ENCODE measurements around the gene RBFOX2.
A peak's percentile ranks its signal among the peaks of the same experiment; 100 is the strongest.
"Not testable (repeated sequence)": the region's sequence is repeated elsewhere in the genome, so short reads cannot be mapped to it uniquely, and the experiment has no call there.

The RBFOX2 gene

GRCh38 chr22:36028646-36029405 lies at the start of gene RBFOX2:
Gene RBFOX2 (minus strand): TSS chr22:36028824. CDS start chr22:36028425, 399 bp downstream.
- DNase-seq (ENCODE audit: low read depth): peak; percentile 55

GRCh38 chr22:36077271-36077670 lies 48.6 kb upstream of the RBFOX2 start:
- no peak for DNase-seq (ENCODE audit: low read depth)

- DNase-seq (ENCODE audit: low read depth): no peak
Observed at GRCh38 chr22:36075724-36076123, 47.1 kb upstream of the RBFOX2 start.

GRCh38 chr22:36075230-36075629 lies 46.6 kb upstream of the RBFOX2 start:
- no peak for DNase-seq (ENCODE audit: low read depth)

- no peak for DNase-seq (ENCODE audit: low read depth)
Observed at GRCh38 chr22:36073476-36073875, 44.9 kb upstream of the RBFOX2 start.

GRCh38 chr22:36070645-36071044 lies 42.0 kb upstream of the RBFOX2 start:
- not testable (repeated sequence) for DNase-seq (ENCODE audit: low read depth)

- no peak for DNase-seq (ENCODE audit: low read depth)
Observed at GRCh38 chr22:36069368-36069767, 40.7 kb upstream of the RBFOX2 start.

- no peak for DNase-seq (ENCODE audit: low read depth)
Observed at GRCh38 chr22:36068776-36069344, 40.2 kb upstream of the RBFOX2 start.

- no peak for DNase-seq (ENCODE audit: low read depth)
Observed at GRCh38 chr22:36067235-36067558, 38.6 kb upstream of the RBFOX2 start.

- DNase-seq (ENCODE audit: low read depth): peak; percentile 44
Observed at GRCh38 chr22:36065775-36066544, 37.3 kb upstream of the RBFOX2 start.

- no peak for DNase-seq (ENCODE audit: low read depth)
Observed at GRCh38 chr22:36065462-36065774, 36.8 kb upstream of the RBFOX2 start.

- no peak for DNase-seq (ENCODE audit: low read depth)
Observed at GRCh38 chr22:36064358-36064757, 35.7 kb upstream of the RBFOX2 start.

- no peak for DNase-seq (ENCODE audit: low read depth)
Observed at GRCh38 chr22:36056980-36057379, 28.4 kb upstream of the RBFOX2 start.

GRCh38 chr22:36055376-36056295 lies 27.0 kb upstream of the RBFOX2 start:
- no peak for DNase-seq (ENCODE audit: low read depth)

GRCh38 chr22:36054446-36054845 lies 25.8 kb upstream of the RBFOX2 start:
- DNase-seq (ENCODE audit: low read depth): not testable (repeated sequence)

GRCh38 chr22:36053242-36054147 lies 24.9 kb upstream of the RBFOX2 start:
- DNase-seq (ENCODE audit: low read depth): no peak

GRCh38 chr22:36052505-36052941 lies 23.9 kb upstream of the RBFOX2 start:
- DNase-seq (ENCODE audit: low read depth): no peak

GRCh38 chr22:36049678-36049997 lies 21.0 kb upstream of the RBFOX2 start:
- DNase-seq (ENCODE audit: low read depth): no peak

- DNase-seq (ENCODE audit: low read depth): no peak
Observed at GRCh38 chr22:36048911-36049677, 20.5 kb upstream of the RBFOX2 start.

- not testable (repeated sequence) for DNase-seq (ENCODE audit: low read depth)
Observed at GRCh38 chr22:36044517-36044916, 15.9 kb upstream of the RBFOX2 start.

All from activated gamma-delta T cell treated with anti-CD3 and anti-CD28 coated beads, Interleukin-2, amount 50 U/mL, for 16 hours (primary cell).